GM23248 (cell line): ENCODE results near the gene MPRIP.

Experiments used
- EZH2 ChIP-seq: fragments of 200-600 bp; sonication (generic); IDR thresholded peaks from 2 replicates; pipeline ENCODE4 v1.6.1; 2018; ENCODE audit warnings: antibody characterized with exemption, mild to moderate bottlenecking; ENCODE audit not compliant: insufficient read depth, poor library complexity, severe bottlenecking
- EZH2phosphoT487 ChIP-seq: fragments of 200-600 bp; sonication (generic); IDR thresholded peaks from 2 replicates; pipeline ENCODE4 v1.6.1; 2018; ENCODE audit warnings: antibody characterized with exemption, moderate library complexity, mild to moderate bottlenecking, low read depth; ENCODE audit not compliant: insufficient read depth

- TF ChIP-seq EZH2phosphoT487: no peak
- no peak for TF ChIP-seq EZH2
Observed at GRCh38 chr17:17127156-17127555, 84.9 kb downstream of the MPRIP start.
